HepG2 (cell line): ENCODE results near the gene LZTFL1.

ENCODE experiments used
- GATAD1 ChIP-seq: IDR thresholded peaks from 2 replicates; pipeline ENCODE4 v1.6.1; 2016; ENCODE audit warnings: missing genetic modification reagents, missing compliant biosample characterization
- JUN ChIP-seq: sonication (generic); formaldehyde crosslinking; IDR thresholded peaks from 2 replicates; pipeline ENCODE4 v1.4.0; 2020; ENCODE audit warnings: mild to moderate bottlenecking, missing genetic modification reagents
- POLR2A ChIP-seq, 2 experiments: IDR thresholded peaks; 2 replicates each; pipeline ENCODE4 v1.6.1; 2011; ENCODE audit warnings: low read depth in 2 of 2, low read length in 2 of 2, mild to moderate bottlenecking in 1 of 2, moderate library complexity in 1 of 2; ENCODE audit not compliant: insufficient read depth in 1 of 2
- PRPF4 ChIP-seq: fragments of 200-400 bp; formaldehyde crosslinking; IDR thresholded peaks from 2 replicates; pipeline ENCODE4 v1.6.1; 2016; ENCODE audit warnings: low read length, low read depth; ENCODE audit not compliant: poor library complexity, severe bottlenecking
- RELA ChIP-seq: sonication (generic); formaldehyde crosslinking; IDR thresholded peaks from 2 replicates; pipeline ENCODE4 v1.4.0; 2020; ENCODE audit warnings: missing genetic modification reagents
- ZNF788 ChIP-seq: sonication (generic); formaldehyde crosslinking; IDR thresholded peaks from 2 replicates; pipeline ENCODE4 v1.5.0; 2020; ENCODE audit warnings: mild to moderate bottlenecking, missing genetic modification reagents, borderline replicate concordance
- TF ChIP-seq, protein P1 (sequence below): sonication (generic); formaldehyde crosslinking; IDR thresholded peaks from 2 replicates; pipeline ENCODE4 v1.5.0; 2020; ENCODE audit warnings: missing genetic modification reagents
- TF ChIP-seq, protein P2 (sequence below): sonication (generic); formaldehyde crosslinking; IDR thresholded peaks from 2 replicates; pipeline ENCODE4 v1.9.0; 2022; ENCODE audit warnings: low read depth, missing genetic modification reagents
- TF ChIP-seq, protein P3 (sequence below): sonication (generic); formaldehyde crosslinking; IDR thresholded peaks from 2 replicates; pipeline ENCODE4 v1.5.0; 2020; ENCODE audit warnings: mild to moderate bottlenecking, missing genetic modification reagents, moderate library complexity

DNA sequence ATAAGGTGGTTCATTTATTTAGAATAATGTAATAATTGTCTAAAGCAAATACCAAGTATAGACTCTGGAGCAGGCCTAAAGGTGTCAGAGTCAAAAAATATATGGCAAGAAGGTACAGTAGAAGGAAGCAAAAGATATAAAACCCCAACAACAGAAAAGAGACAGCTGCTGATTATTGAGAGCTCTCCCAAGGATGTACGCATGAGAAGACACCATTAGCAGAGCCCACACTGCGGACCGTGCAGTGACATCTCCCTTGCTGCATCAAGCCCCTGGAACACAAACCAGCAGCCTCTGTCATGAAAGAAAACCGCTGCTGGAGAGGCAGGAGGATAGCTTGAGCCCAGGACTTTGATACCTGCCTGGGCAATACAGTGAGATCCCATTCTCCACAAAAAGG, 27.6 kb downstream of the LZTFL1 start:
- TF ChIP-seq GATAD1 (CRISPR knock-in tag) = no peak
- TF ChIP-seq, protein P1, sequence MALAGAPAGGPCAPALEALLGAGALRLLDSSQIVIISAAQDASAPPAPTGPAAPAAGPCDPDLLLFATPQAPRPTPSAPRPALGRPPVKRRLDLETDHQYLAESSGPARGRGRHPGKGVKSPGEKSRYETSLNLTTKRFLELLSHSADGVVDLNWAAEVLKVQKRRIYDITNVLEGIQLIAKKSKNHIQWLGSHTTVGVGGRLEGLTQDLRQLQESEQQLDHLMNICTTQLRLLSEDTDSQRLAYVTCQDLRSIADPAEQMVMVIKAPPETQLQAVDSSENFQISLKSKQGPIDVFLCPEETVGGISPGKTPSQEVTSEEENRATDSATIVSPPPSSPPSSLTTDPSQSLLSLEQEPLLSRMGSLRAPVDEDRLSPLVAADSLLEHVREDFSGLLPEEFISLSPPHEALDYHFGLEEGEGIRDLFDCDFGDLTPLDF (CRISPR knock-in tag) = no peak
- no peak for TF ChIP-seq RELA (CRISPR knock-in tag)
- TF ChIP-seq POLR2A (IDR thresholded peaks at IDR 0.05; ENCODE audit: insufficient read depth in 1 of 2, low read depth in 2 of 2, low read length in 2 of 2) = no peak
- TF ChIP-seq PRPF4 = no peak
- TF ChIP-seq, protein P2, sequence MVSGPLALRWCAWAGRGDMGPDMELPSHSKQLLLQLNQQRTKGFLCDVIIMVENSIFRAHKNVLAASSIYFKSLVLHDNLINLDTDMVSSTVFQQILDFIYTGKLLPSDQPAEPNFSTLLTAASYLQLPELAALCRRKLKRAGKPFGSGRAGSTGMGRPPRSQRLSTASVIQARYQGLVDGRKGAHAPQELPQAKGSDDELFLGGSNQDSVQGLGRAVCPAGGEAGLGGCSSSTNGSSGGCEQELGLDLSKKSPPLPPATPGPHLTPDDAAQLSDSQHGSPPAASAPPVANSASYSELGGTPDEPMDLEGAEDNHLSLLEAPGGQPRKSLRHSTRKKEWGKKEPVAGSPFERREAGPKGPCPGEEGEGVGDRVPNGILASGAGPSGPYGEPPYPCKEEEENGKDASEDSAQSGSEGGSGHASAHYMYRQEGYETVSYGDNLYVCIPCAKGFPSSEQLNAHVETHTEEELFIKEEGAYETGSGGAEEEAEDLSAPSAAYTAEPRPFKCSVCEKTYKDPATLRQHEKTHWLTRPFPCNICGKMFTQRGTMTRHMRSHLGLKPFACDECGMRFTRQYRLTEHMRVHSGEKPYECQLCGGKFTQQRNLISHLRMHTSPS (CRISPR knock-in tag) = no peak
- TF ChIP-seq ZNF788 (CRISPR knock-in tag) = no peak
- TF ChIP-seq, protein P3, sequence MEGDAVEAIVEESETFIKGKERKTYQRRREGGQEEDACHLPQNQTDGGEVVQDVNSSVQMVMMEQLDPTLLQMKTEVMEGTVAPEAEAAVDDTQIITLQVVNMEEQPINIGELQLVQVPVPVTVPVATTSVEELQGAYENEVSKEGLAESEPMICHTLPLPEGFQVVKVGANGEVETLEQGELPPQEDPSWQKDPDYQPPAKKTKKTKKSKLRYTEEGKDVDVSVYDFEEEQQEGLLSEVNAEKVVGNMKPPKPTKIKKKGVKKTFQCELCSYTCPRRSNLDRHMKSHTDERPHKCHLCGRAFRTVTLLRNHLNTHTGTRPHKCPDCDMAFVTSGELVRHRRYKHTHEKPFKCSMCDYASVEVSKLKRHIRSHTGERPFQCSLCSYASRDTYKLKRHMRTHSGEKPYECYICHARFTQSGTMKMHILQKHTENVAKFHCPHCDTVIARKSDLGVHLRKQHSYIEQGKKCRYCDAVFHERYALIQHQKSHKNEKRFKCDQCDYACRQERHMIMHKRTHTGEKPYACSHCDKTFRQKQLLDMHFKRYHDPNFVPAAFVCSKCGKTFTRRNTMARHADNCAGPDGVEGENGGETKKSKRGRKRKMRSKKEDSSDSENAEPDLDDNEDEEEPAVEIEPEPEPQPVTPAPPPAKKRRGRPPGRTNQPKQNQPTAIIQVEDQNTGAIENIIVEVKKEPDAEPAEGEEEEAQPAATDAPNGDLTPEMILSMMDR (CRISPR knock-in tag) = no peak
- no peak for TF ChIP-seq JUN (CRISPR knock-in tag)
